GM23248 (cell line): ENCODE data around the gene MTHFD1.

Source experiments
- EZH2 ChIP-seq: fragments of 200-600 bp; sonication (generic); IDR thresholded peaks from 2 replicates; pipeline ENCODE4 v1.6.1; 2018; ENCODE audit warnings: antibody characterized with exemption, mild to moderate bottlenecking; ENCODE audit not compliant: insufficient read depth, poor library complexity, severe bottlenecking
- EZH2phosphoT487 ChIP-seq: fragments of 200-600 bp; sonication (generic); IDR thresholded peaks from 2 replicates; pipeline ENCODE4 v1.6.1; 2018; ENCODE audit warnings: antibody characterized with exemption, moderate library complexity, mild to moderate bottlenecking, low read depth; ENCODE audit not compliant: insufficient read depth

DNA sequence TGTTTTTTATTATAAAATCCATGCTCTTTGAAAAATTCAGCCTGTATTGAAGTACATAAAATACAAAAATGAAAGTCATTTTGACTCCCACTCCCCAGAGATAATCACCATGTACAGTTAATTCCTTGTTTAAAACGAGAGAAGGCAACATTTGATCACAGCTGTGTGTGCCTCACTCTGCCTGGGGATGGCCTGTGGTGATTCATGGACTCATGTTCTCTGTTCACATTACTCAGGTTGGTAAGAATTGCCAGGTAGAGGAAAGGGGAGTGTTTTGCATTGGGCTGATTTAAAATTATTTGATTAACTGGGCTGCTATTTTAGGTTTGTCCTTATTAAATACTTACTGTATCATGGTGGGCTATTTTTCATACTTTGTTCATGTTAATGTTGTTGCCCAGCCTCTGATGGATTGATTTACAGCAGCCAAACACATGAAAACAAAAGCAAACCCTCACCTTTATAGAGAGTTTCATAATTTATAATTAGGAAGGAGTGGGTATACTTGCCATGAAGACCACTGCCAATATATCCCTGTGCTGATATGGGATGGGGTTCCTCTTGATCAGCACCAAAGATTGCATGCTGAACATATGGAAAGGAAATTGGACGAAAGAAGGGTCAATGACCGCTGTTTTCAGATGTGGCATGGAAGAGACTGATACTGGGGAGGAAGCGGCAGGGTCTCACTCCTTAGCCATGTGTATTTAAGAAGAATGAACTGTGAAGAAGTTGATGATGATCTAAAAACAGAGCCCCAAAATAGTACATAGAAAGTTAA lies 119.4 kb downstream of the MTHFD1 start:
- TF ChIP-seq EZH2phosphoT487, result no peak
- no peak for TF ChIP-seq EZH2
